HCT116 (cell line): ENCODE measurements around the gene KIRREL1. TPM values are rescaled to one million over a fixed set of nuclear protein-coding genes. Genes with fewer than 3 reads are reported as not detected.

Experiments used
- ATAC-seq: fragments of 200-7000 bp; cut with Tn5 transposase; 2 replicates; pipeline ENCODE4 v1.9.1; 2020; ENCODE audit warnings: mild to moderate bottlenecking, moderate library complexity
- BruUV-seq: library from RNA; stranded (reverse); fragments of 400-500 nt; replicated peaks from 2 replicates; lab custom pipeline; 2021; lab: Mats Ljungman, UMichigan
- CTCF ChIA-PET: fragments of 300-600 bp; sonication (Branson Sonifier 250); formaldehyde crosslinking; loops from one replicate; lab custom pipeline; 2021; ENCODE audit warnings: antibody characterized with exemption; lab: Charles Lee
- POLR2A ChIA-PET: fragments of 300-600, 350-600 bp; sonication (Branson Sonifier 250); formaldehyde crosslinking; loops from one replicate; lab custom pipeline; 2021; ENCODE audit warnings: antibody characterized with exemption; lab: Charles Lee
- RAD21 ChIA-PET, 2 experiments: fragments of 300-600 bp; sonication (Branson Sonifier 250); formaldehyde crosslinking; loops; one replicate each; lab custom pipeline; 2023; ENCODE audit warnings: low total read pairs in 2 of 2; ENCODE audit not compliant: uncharacterized antibody in 2 of 2, unreplicated experiment in 2 of 2, low non-redundant PET in 1 of 2; lab: Charles Lee
- DNase-seq: peaks from one replicate; pipeline ENCODE4 v3.0.0-alpha.2; 2010; ENCODE audit warnings: low read depth, low spot score
- H2AFZ ChIP-seq: fragments of 200-600 bp; shearing (Covaris generic), sonication (generic); 2 replicates; pipeline ENCODE4 v1.6.1; 2017; ENCODE audit warnings: low read depth, mixed run types, mixed read lengths, antibody characterized with exemption, low read length; ENCODE audit not compliant: poor library complexity, severe bottlenecking
- H3K27ac ChIP-seq: 2 replicates; pipeline ENCODE4 v1.5.1; 2012; ENCODE audit warnings: low read depth, low read length
- H3K27me3 ChIP-seq: fragments of 200-600 bp; sonication (generic); 2 replicates; pipeline ENCODE4 v1.6.1; 2016; ENCODE audit warnings: mixed run types, low read length, mixed read lengths; ENCODE audit not compliant: insufficient read depth
- H3K36me3 ChIP-seq, 2 experiments: fragments of 200-500 bp in 1 of 2; fragments of 200-600 bp in 1 of 2; sonication (Bioruptor generic) in 1 of 2; sonication (generic) in 1 of 2; 2 replicates each; pipeline versions ENCODE4 v1.5.1 to v1.6.1; 2014 to 2016; ENCODE audit warnings: low read length in 2 of 2, inconsistent platforms in 1 of 2, mixed read lengths in 1 of 2, mixed run types in 1 of 2; ENCODE audit not compliant: insufficient read depth in 2 of 2, control insufficient read depth in 1 of 2
- H3K4me1 ChIP-seq, 2 experiments: fragments of 200-600 bp in 1 of 2; sonication (generic) in 1 of 2; 2 replicates each; pipeline versions ENCODE4 v1.5.1 to v1.6.1; 2012 to 2017; ENCODE audit warnings: low read length in 2 of 2, inconsistent platforms in 1 of 2, mild to moderate bottlenecking in 1 of 2, mixed read lengths in 1 of 2, mixed run types in 1 of 2, moderate library complexity in 1 of 2; ENCODE audit not compliant: insufficient read depth in 2 of 2, control insufficient read depth in 1 of 2
- H3K4me2 ChIP-seq: fragments of 200-600 bp; sonication (generic); 2 replicates; pipeline ENCODE4 v1.6.1; 2017; ENCODE audit warnings: mixed run types, low read length, mixed read lengths
- H3K4me3 ChIP-seq, 2 experiments: fragments of 200-600 bp in 1 of 2; sonication (generic) in 1 of 2; replicated peaks in 1 of 2; 2 replicates each; pipeline ENCODE4 v1.5.1; 2011 to 2016; ENCODE audit warnings: low read length in 2 of 2, control low read depth in 1 of 2, low read depth in 1 of 2, mild to moderate bottlenecking in 1 of 2, mixed read lengths in 1 of 2, mixed run types in 1 of 2
- H3K79me2 ChIP-seq: fragments of 200-600 bp; sonication (generic); 2 replicates; pipeline ENCODE4 v1.6.1; 2017; ENCODE audit warnings: mild to moderate bottlenecking, mixed run types, low read length, moderate library complexity, mixed read lengths; ENCODE audit not compliant: insufficient read depth
- H3K9ac ChIP-seq: fragments of 200-600 bp; sonication (generic); 2 replicates; pipeline ENCODE4 v1.6.1; 2016; ENCODE audit warnings: low read length, mixed read lengths
- H3K9me2 ChIP-seq: fragments of 200-600 bp; sonication (generic), shearing (Covaris generic); 2 replicates; pipeline ENCODE4 v1.6.1; 2017; ENCODE audit warnings: mixed run types, mild to moderate bottlenecking, moderate library complexity; ENCODE audit not compliant: insufficient read depth
- H3K9me3 ChIP-seq, 2 experiments: fragments of 200-500 bp in 1 of 2; fragments of 200-600 bp in 1 of 2; sonication (Bioruptor generic) in 1 of 2; sonication (generic) in 1 of 2; 2 replicates each; pipeline ENCODE4 v1.6.1; 2014 to 2017; ENCODE audit warnings: low read length in 2 of 2, mixed read lengths in 2 of 2, inconsistent platforms in 1 of 2, low read depth in 1 of 2, mild to moderate bottlenecking in 1 of 2, mixed run types in 1 of 2, moderate library complexity in 1 of 2; ENCODE audit not compliant: control insufficient read depth in 1 of 2, insufficient read depth in 1 of 2
- H4K20me1 ChIP-seq: fragments of 200-600 bp; sonication (generic), shearing (Covaris generic); 2 replicates; pipeline ENCODE4 v1.6.1; 2017; ENCODE audit warnings: mixed run types, mild to moderate bottlenecking, moderate library complexity; ENCODE audit not compliant: insufficient read depth
- ATF3 ChIP-seq: IDR thresholded peaks from 2 replicates; pipeline ENCODE4 v1.6.1; 2012
- CBX3 ChIP-seq: IDR thresholded peaks from 2 replicates; pipeline ENCODE4 v1.6.1; 2012; ENCODE audit warnings: low read depth
- EGR1 ChIP-seq: IDR thresholded peaks from 2 replicates; pipeline ENCODE4 v1.6.1; 2012; ENCODE audit warnings: low read depth
- ELF1 ChIP-seq: IDR thresholded peaks from 2 replicates; pipeline ENCODE4 v1.6.1; 2012; ENCODE audit warnings: low read depth, borderline replicate concordance
- EZH2 ChIP-seq: fragments of 200-600 bp; sonication (generic); IDR thresholded peaks from 2 replicates; pipeline ENCODE4 v1.6.1; 2017; ENCODE audit warnings: antibody characterized with exemption, mixed run types
- FOSL1 ChIP-seq: IDR thresholded peaks from 2 replicates; pipeline ENCODE4 v1.6.1; 2012; ENCODE audit warnings: low read depth
- MAX ChIP-seq: IDR thresholded peaks from 2 replicates; pipeline ENCODE4 v1.6.1; 2012
- POLR2AphosphoS5 ChIP-seq: IDR thresholded peaks from 2 replicates; pipeline ENCODE4 v1.6.1; 2011; ENCODE audit warnings: mild to moderate bottlenecking, low read depth, low read length, moderate library complexity
- REST ChIP-seq: IDR thresholded peaks from 2 replicates; pipeline ENCODE4 v1.6.1; 2012; ENCODE audit warnings: low read depth
- SP1 ChIP-seq: IDR thresholded peaks from 2 replicates; pipeline ENCODE4 v1.6.1; 2012; ENCODE audit warnings: low read depth
- TCF7L2 ChIP-seq: IDR thresholded peaks from 2 replicates; pipeline ENCODE4 v1.7.0; 2011; ENCODE audit warnings: borderline replicate concordance, inconsistent platforms; ENCODE audit not compliant: insufficient read depth, insufficient read length; ENCODE audit errors: extremely low read depth
- intact Hi-C: fragments of 100-400 bp; cut with micrococcal nuclease; formaldehyde crosslinking; loops from 2 replicates; pipeline ENCODE4 v1.10.0; 2022
- total RNA-seq: library from RNA; stranded (reverse); gene quantifications from one replicate; pipeline ENCODE4 v1.2.1, GENCODE V29; 2021; ENCODE audit not compliant: unreplicated experiment

KIRREL1 gene
- total RNA-seq, 1 experiment from 2014 or later: 20.0 TPM

GRCh38 chr1:157956732-157957131 lies 36.7 kb upstream of the KIRREL1 start:
- ChIA-PET CTCF (interaction anchor here (1.4 to 16.1 kb wide), 2 partner anchors 8 to 162 kb away, joined by 3 to 393 read pairs; no protein-coding TSS in a partner anchor), POLR2A (no interaction called here), RAD21 (no interaction called here)
- H3K4me1 ChIP-seq: no peaks in the 10 kb centered on the region
- no peaks in the 10 kb centered on the region for H3K36me3 ChIP-seq
- no peaks in the 10 kb centered on the region for H3K79me2 ChIP-seq
- H3K4me3 ChIP-seq: no peak overlapping the region
- H3K27ac ChIP-seq: no peak overlapping the region
- intact Hi-C loops: no loop called here
- peaks cover 51% of the 10 kb centered on the region for H3K27me3 ChIP-seq
- H3K9me2 ChIP-seq: no peaks in the 10 kb centered on the region
- TF ChIP-seq REST (no peak), EGR1 (no peak), ELF1 (no peak), POLR2AphosphoS5 (no peak), SP1 (no peak), MAX (no peak), FOSL1 (no peak), CBX3 (no peak), EZH2 (no peak), TCF7L2 (no peak), ATF3 (no peak)
- no peak for DNase-seq
- no peaks in the 10 kb centered on the region for H4K20me1 ChIP-seq
- H3K9ac ChIP-seq: no peak overlapping the region
- no peak for ATAC-seq
- no peaks in the 10 kb centered on the region for H3K9me3 ChIP-seq
- H2AFZ ChIP-seq: no peak overlapping the region
- no peak overlapping the region for H3K4me2 ChIP-seq
- BruUV-seq: no TSS peak
